ENCODE data around the gene RAB19. TPM values are rescaled to one million over a fixed set of nuclear protein-coding genes. Genes with fewer than 3 reads are reported as not detected.

Gene RAB19
- total RNA-seq, 1 experiment from 2014 or later: not detected

GRCh38 chr7:140393756-140394306, 10.0 kb upstream of the RAB19 start:
- no peak for DNase-seq
- Histone ChIP-seq H3K4me3 (ENCODE audit: low read length) (no peak overlapping the region), H3K9me2 (replicated peaks; ENCODE audit: insufficient read depth, low read length) (no peaks in the 10 kb centered on the region), H3K79me2 (ENCODE audit: low read length) (no peaks in the 10 kb centered on the region), H3K4me2 (ENCODE audit: low read depth, low read length, poor library complexity, severe bottlenecking) (no peak overlapping the region), H3K9ac (ENCODE audit: low read length) (no peak overlapping the region), H4K20me1 (ENCODE audit: insufficient read depth, low read depth, low read length) (peaks cover 42% of the 10 kb centered on the region), H3K27ac (ENCODE audit: low read length) (no peak overlapping the region), H3K9me3 (ENCODE audit: low read length) (no peaks in the 10 kb centered on the region), H2AFZ (ENCODE audit: low read length) (no peak overlapping the region), H3K27me3 (ENCODE audit: low read length) (no peaks in the 10 kb centered on the region), H3K4me1 (ENCODE audit: low read length) (peaks cover 29% of the 10 kb centered on the region), H3K36me3 (ENCODE audit: insufficient read depth, low read length) (no peaks in the 10 kb centered on the region)

- peaks cover 6% of the 10 kb centered on the region for H3K4me1 ChIP-seq (ENCODE audit: low read length)
- no peaks in the 10 kb centered on the region for H3K79me2 ChIP-seq (ENCODE audit: low read length)
- DNase-seq: peak; percentile 90
- no peaks in the 10 kb centered on the region for H3K36me3 ChIP-seq (ENCODE audit: insufficient read depth, low read length)
- peak within 1 kb of the TSS; percentile 83 for H3K4me3 ChIP-seq (ENCODE audit: low read length)
- peak within 1 kb of the TSS; percentile 91 for H3K4me2 ChIP-seq (ENCODE audit: low read depth, low read length, poor library complexity, severe bottlenecking)
- H3K27me3 ChIP-seq (ENCODE audit: low read length): no peaks in the 10 kb centered on the region
- H3K9me3 ChIP-seq (ENCODE audit: low read length): no peaks in the 10 kb centered on the region
- H4K20me1 ChIP-seq (ENCODE audit: insufficient read depth, low read depth, low read length): peaks cover 12% of the 10 kb centered on the region
- no peak within 1 kb of the TSS for H3K27ac ChIP-seq (ENCODE audit: low read length)
- peak within 1 kb of the TSS; percentile 72 for H3K9ac ChIP-seq (ENCODE audit: low read length)
- no peaks in the 10 kb centered on the region for H3K9me2 ChIP-seq (replicated peaks; ENCODE audit: insufficient read depth, low read length)
- peak within 1 kb of the TSS; percentile 81 for H2AFZ ChIP-seq (ENCODE audit: low read length)
These were observed 5.8 kb upstream of the RAB19 start, which contains the start of gene SLC37A3 for GRCh38 chr7:140397784-140398750. SLC37A3 (minus strand) TSS chr7:140398530; CDS start chr7:140382526, 16,004 bp downstream.

- H3K27me3 ChIP-seq (ENCODE audit: low read length): no peaks in the 10 kb centered on the region
- no peak overlapping the region for H2AFZ ChIP-seq (ENCODE audit: low read length)
- H3K4me3 ChIP-seq (ENCODE audit: low read length): peak overlapping the region; percentile 83; the same call in 1 of the 2 replicates
- no peaks in the 10 kb centered on the region for H3K36me3 ChIP-seq (ENCODE audit: insufficient read depth, low read length)
- H3K4me1 ChIP-seq (ENCODE audit: low read length): peaks cover 8% of the 10 kb centered on the region
- H3K9me2 ChIP-seq (replicated peaks; ENCODE audit: insufficient read depth, low read length): no peaks in the 10 kb centered on the region
- no peak overlapping the region for H3K27ac ChIP-seq (ENCODE audit: low read length)
- H3K9ac ChIP-seq (ENCODE audit: low read length): no peak overlapping the region
- DNase-seq: no peak
- 0 out of 2 replicates have a peak, but pooled peaks cover 4% of the 10 kb centered on the region for H4K20me1 ChIP-seq (ENCODE audit: insufficient read depth, low read depth, low read length)
- H3K79me2 ChIP-seq (ENCODE audit: low read length): no peaks in the 10 kb centered on the region
- H3K9me3 ChIP-seq (ENCODE audit: low read length): no peaks in the 10 kb centered on the region
- peak overlapping the region; percentile 91 for H3K4me2 ChIP-seq (ENCODE audit: low read depth, low read length, poor library complexity, severe bottlenecking)
These were observed 5.0 kb upstream of the RAB19 start for GRCh38 chr7:140398821-140399220.

- no peak for DNase-seq
- no peak overlapping the region for H3K4me3 ChIP-seq (ENCODE audit: low read length)
- no peaks in the 10 kb centered on the region for H3K9me2 ChIP-seq (replicated peaks; ENCODE audit: insufficient read depth, low read length)
- no peak overlapping the region for H2AFZ ChIP-seq (ENCODE audit: low read length)
- H3K4me1 ChIP-seq (ENCODE audit: low read length): peaks cover 15% of the 10 kb centered on the region
- no peaks in the 10 kb centered on the region for H3K79me2 ChIP-seq (ENCODE audit: low read length)
- no peaks in the 10 kb centered on the region for H3K9me3 ChIP-seq (ENCODE audit: low read length)
- no peak overlapping the region for H3K9ac ChIP-seq (ENCODE audit: low read length)
- 0 out of 2 replicates have a peak, but pooled peaks cover 3% of the 10 kb centered on the region for H4K20me1 ChIP-seq (ENCODE audit: insufficient read depth, low read depth, low read length)
- H3K36me3 ChIP-seq (ENCODE audit: insufficient read depth, low read length): no peaks in the 10 kb centered on the region
- H3K27me3 ChIP-seq (ENCODE audit: low read length): no peaks in the 10 kb centered on the region
- no peak overlapping the region for H3K4me2 ChIP-seq (ENCODE audit: low read depth, low read length, poor library complexity, severe bottlenecking)
- no peak overlapping the region for H3K27ac ChIP-seq (ENCODE audit: low read length)
These were observed 3.5 kb upstream of the RAB19 start for GRCh38 chr7:140400381-140400780.

- no peak overlapping the region for H3K9ac ChIP-seq (ENCODE audit: low read length)
- no peak for DNase-seq
- no peaks in the 10 kb centered on the region for H3K79me2 ChIP-seq (ENCODE audit: low read length)
- no peaks in the 10 kb centered on the region for H3K9me2 ChIP-seq (replicated peaks; ENCODE audit: insufficient read depth, low read length)
- peaks cover 15% of the 10 kb centered on the region for H3K4me1 ChIP-seq (ENCODE audit: low read length)
- H2AFZ ChIP-seq (ENCODE audit: low read length): no peak overlapping the region
- 0 out of 2 replicates have a peak, but pooled peaks cover 3% of the 10 kb centered on the region for H4K20me1 ChIP-seq (ENCODE audit: insufficient read depth, low read depth, low read length)
- H3K9me3 ChIP-seq (ENCODE audit: low read length): no peaks in the 10 kb centered on the region
- H3K36me3 ChIP-seq (ENCODE audit: insufficient read depth, low read length): no peaks in the 10 kb centered on the region
- no peaks in the 10 kb centered on the region for H3K27me3 ChIP-seq (ENCODE audit: low read length)
- no peak overlapping the region for H3K4me2 ChIP-seq (ENCODE audit: low read depth, low read length, poor library complexity, severe bottlenecking)
- no peak overlapping the region for H3K27ac ChIP-seq (ENCODE audit: low read length)
- H3K4me3 ChIP-seq (ENCODE audit: low read length): no peak overlapping the region
These were observed 1.6 kb upstream of the RAB19 start for GRCh38 chr7:140402178-140402835.

- H2AFZ ChIP-seq (ENCODE audit: low read length): peak overlapping the region; percentile 67; the same call in 1 of the 2 replicates
- peak overlapping the region; percentile 45 for H3K4me2 ChIP-seq (ENCODE audit: low read depth, low read length, poor library complexity, severe bottlenecking)
These were observed 757 bp downstream of the RAB19 start for GRCh38 chr7:140404565-140405065.

GRCh38 chr7:140415361-140415760, 11.5 kb downstream of the RAB19 start:
- H3K79me2 ChIP-seq (ENCODE audit: low read length): no peaks in the 10 kb centered on the region
- no peaks in the 10 kb centered on the region for H3K36me3 ChIP-seq (ENCODE audit: insufficient read depth, low read length)
- H3K9ac ChIP-seq (ENCODE audit: low read length): no peak overlapping the region
- H3K4me2 ChIP-seq (ENCODE audit: low read depth, low read length, poor library complexity, severe bottlenecking): no peak overlapping the region
- no peaks in the 10 kb centered on the region for H3K27me3 ChIP-seq (ENCODE audit: low read length)
- no peak for DNase-seq
- no peak overlapping the region for H3K4me3 ChIP-seq (ENCODE audit: low read length)
- H3K9me2 ChIP-seq (replicated peaks; ENCODE audit: insufficient read depth, low read length): no peaks in the 10 kb centered on the region
- no peaks in the 10 kb centered on the region for H3K9me3 ChIP-seq (ENCODE audit: low read length)
- H3K4me1 ChIP-seq (ENCODE audit: low read length): no peaks in the 10 kb centered on the region
- no peaks in the 10 kb centered on the region for H4K20me1 ChIP-seq (ENCODE audit: insufficient read depth, low read depth, low read length)
- no peak overlapping the region for H3K27ac ChIP-seq (ENCODE audit: low read length)
- no peak overlapping the region for H2AFZ ChIP-seq (ENCODE audit: low read length)

More at GRCh38 chr7:140404565-140405065, 757 bp downstream of the RAB19 start:
- Histone ChIP-seq H3K79me2 (ENCODE audit: low read length) (no peaks in the 10 kb centered on the region), H3K36me3 (ENCODE audit: insufficient read depth, low read length) (no peaks in the 10 kb centered on the region), H3K4me1 (ENCODE audit: low read length) (peaks cover 9% of the 10 kb centered on the region), H3K27me3 (ENCODE audit: low read length) (no peaks in the 10 kb centered on the region), H3K27ac (ENCODE audit: low read length) (no peak overlapping the region), H3K9ac (ENCODE audit: low read length) (0 out of 2 replicates have a peak overlapping the region, but pooled peaks have one; percentile 16), H3K9me2 (replicated peaks; ENCODE audit: insufficient read depth, low read length) (no peaks in the 10 kb centered on the region), H3K4me3 (ENCODE audit: low read length) (peak overlapping the region; percentile 56; the same call in 1 of the 2 replicates), H4K20me1 (ENCODE audit: insufficient read depth, low read depth, low read length) (no peaks in the 10 kb centered on the region), H3K9me3 (ENCODE audit: low read length) (no peaks in the 10 kb centered on the region)
- DNase-seq: no peak
